ENCODE data around the gene C1orf52.

C1orf52 gene

DNA sequence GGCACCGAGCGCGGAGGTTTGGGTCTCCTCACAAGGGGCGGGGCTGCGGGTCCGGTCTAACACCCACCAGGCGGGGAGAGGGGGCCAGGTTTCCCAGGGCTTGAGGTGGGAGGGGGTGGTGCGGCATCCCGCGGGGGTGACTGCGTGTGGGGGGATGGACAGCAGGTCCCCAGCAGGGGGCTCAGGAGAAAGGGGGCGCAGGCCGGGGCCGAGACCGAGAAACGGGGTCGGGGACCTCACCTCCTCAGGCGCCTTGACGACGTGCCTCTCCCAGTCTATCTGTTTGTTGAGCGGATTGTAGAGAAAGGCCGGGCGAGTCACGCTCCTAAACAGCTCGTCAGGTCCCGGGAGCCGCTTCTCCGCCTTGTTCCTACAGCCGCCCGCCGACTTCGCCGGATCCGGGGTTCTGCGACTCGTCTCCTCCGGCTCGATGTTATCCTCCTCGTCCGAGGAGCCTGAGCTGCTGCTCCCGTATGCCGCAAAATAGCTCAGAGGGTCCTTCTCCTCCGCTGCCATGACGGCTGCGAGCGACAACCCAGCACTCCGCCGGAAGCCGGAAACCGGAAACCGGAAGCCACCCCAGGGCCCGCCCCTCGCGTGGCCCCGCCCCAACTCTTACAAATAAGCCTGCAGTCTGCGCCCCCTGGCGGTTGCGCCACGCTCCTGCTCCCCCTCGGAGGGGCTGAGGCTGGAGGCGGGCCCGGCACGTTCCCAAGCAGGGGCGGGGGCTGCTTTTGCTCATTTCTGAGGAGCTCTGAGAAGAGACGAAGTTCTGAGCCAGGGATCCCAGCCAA lies at the start of gene C1orf52:
C1orf52 (minus strand) TSS at position 545 of the 794 bp plus-strand sequence; CDS start at position 516, 29 bp downstream.
- DNase-seq (ENCODE audit: low read depth): peak; percentile 96

GRCh38 chr1:85308833-85309350 lies 49.4 kb upstream of the C1orf52 start:
- DNase-seq (ENCODE audit: low read depth): no peak

DNA sequence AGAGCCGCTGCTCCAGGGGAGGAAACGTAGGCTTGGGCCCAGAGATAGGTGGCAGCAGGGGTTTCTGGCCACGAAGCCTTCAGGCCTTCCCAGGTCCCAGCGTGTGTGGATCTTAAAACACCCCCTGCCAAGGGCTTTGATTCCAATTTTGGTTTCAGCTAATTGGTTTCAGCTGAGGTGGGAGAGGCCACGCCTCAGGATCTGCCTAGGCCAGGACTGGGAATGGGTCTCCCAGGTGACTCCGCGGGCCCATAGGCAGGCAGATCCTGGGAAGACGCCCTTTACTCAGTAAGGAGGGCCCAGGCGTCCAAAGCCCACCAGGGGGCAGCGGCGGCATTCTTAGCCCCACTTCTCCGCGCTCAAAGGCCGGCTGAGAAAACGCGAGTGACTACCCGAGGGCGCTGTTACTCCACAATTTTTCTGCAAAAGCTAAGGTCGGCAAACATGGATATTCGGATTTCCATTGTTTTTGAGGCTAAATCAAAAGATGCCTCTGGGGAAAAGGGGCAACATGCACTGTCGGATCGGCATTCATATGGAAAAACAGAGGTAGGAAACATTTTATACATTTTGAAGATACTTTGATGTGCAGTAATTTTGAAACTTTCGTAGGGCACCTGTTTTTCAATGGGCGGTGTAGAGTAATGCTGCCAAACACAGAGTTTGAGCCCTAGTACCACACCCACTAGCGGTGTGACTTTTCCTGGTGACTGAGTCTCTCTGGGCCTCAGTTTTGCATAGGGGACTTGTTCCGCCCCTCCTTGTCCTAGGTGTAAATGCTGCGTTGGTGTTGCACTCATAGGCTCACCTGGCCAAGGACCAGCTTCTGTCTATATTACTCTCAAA lies 48.7 kb upstream of the C1orf52 start:
- DNase-seq (ENCODE audit: low read depth): peak; percentile 46

DNA sequence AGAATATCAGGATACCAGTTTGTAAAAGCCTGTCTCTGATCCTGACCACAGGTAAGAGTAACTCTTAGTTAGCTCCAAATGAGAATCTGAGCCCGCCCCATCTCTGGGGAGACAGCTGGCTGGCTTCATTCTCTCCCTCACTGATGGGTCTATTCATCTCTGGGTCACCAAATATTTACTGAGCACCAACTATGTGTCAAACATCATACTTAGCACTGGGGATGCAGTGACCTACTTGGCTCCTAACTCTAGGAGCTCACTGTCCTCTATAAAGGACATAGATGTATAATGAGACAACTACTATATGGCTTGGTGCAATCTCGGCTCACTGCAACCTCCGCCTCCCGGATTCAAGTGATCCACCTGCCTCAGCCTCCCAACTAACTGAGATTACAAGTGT lies 46.8 kb upstream of the C1orf52 start:
- no peak for DNase-seq (ENCODE audit: low read depth)

DNA sequence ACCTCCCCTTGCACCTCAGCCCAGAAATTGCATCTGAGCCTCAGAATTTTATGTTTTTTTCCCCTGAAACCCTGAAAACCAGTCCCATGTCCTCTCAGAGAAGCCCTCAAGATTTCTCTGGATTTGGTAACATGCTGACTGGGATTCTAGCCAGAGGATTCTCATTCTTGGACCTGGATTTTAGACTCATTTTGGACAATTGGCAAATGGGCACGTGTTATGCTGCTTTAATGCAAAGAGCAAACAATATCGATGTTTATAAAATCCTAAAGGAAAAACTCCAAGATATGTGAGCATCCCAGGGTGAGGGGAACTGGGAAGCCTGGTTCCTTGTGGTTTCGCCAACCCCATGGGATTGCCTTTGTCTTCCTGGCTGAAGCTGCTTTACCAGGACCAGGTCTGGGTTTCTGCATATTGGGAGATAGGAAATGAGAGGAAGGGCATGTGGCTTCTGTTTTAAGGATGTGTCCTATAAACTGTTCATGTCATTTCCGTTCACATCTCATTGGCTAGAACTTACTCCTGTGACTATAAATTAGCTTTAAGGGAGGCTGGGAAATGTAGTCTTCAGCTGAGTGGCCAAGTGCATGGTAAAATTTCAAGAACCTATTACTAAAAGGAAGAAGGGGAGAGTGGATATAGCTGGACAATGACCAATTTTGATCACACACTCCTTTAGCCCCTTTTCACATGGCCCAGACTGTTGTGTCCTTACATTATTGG lies 44.1 kb upstream of the C1orf52 start:
- DNase-seq (ENCODE audit: low read depth): no peak

DNA sequence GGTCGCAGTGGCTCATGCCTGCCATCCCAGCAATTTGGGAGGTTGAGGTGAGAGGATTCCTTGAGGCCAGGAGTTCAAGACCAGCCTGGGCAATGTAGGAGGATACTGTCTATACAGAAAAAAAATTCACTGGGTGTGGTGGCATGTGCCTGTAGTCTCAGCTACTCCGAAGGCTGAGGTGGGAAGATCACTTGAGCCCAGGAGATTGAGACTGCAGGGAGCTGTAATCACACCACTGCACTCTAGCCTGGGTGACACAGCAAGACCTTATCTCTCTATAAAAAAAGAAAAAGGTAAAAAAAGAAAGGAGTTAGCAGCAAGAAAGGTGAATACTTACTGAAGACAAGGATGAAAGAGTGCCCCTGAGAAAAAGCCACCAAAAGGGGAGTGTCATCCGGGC lies 40.7 kb upstream of the C1orf52 start:
- no peak for DNase-seq (ENCODE audit: low read depth)

- peak; percentile 67 for DNase-seq (ENCODE audit: low read depth)
Measured at GRCh38 chr1:85297855-85298629, 38.6 kb upstream of the C1orf52 start.

GRCh38 chr1:85297538-85297854 lies 38.0 kb upstream of the C1orf52 start:
- DNase-seq (ENCODE audit: low read depth): no peak

GRCh38 chr1:85296980-85297379 lies 37.5 kb upstream of the C1orf52 start:
- DNase-seq (ENCODE audit: low read depth): no peak

DNA sequence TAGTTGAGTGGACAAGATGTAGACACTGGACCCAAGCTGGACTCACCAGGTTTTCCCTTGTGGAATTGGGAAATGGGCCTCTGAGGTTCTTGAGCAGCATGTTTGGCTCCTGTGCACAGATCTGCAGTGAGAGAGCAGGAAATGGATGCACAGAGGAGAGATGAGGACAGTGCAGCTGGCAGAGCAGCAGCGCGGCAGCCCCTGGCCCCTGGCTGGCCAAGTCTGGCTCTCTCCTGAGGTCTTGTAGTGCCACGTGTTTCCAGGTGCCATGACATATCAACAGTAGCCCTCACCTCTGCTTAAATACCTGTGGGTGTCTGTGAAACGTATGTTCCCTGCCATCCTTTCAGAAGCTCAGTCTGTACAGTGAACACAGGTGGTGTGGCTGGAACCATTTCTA lies 36.2 kb upstream of the C1orf52 start:
- DNase-seq (ENCODE audit: low read depth): no peak

- no peak for DNase-seq (ENCODE audit: low read depth)
Measured at GRCh38 chr1:85295006-85295431, 35.6 kb upstream of the C1orf52 start.

DNA sequence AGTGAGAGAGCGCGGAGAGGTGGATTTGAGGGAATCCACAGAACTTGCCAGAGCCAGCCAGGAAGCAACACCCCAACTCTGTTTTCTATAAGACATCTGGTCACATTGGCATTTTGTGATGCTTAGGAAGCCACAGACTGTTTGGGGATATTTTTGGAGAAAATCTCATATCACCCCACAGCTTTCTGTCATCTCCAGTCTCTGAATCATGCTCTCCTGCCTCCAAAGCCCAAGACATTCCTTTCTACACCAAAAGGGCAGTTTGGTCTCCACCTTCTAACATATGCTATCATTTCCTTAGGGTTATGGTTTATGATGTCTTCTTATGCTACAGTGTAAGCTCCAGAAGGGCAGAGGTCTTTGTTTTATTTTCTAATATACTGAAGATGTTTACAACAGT lies 31.4 kb upstream of the C1orf52 start:
- DNase-seq (ENCODE audit: low read depth): no peak

GRCh38 chr1:85289848-85290335 lies 30.4 kb upstream of the C1orf52 start:
- DNase-seq (ENCODE audit: low read depth): no peak

DNA sequence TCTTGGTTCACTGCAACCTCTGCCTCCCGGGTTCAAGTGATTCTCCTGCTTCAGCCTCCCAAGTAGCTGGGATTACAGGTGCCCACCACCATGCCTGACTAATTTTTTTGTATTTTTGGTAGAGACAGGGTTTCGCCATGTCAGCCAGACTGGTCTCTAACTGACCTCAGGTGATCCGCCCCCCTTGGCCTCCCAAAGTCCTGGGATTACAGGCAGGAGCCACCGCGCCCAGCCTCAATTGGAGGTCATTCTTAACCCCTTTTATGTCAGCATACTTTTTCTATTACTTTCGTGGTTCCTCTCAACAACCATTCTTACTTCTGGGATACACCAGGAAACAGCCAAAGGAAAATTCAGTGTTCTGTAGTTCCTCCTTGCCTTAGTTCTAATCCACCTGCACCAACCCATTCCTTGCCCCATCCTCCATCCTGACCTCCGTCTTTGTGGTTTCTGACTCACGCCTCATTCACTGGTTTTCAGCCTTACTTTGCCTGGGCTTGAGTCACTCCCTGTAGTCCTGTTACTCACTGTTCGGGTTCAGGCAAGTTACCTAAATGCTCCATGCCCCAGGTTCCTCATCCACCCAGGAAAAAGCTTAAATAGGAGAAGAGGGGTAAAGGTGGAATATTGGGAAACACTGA lies 29.9 kb upstream of the C1orf52 start:
- DNase-seq (ENCODE audit: low read depth): no peak

DNA sequence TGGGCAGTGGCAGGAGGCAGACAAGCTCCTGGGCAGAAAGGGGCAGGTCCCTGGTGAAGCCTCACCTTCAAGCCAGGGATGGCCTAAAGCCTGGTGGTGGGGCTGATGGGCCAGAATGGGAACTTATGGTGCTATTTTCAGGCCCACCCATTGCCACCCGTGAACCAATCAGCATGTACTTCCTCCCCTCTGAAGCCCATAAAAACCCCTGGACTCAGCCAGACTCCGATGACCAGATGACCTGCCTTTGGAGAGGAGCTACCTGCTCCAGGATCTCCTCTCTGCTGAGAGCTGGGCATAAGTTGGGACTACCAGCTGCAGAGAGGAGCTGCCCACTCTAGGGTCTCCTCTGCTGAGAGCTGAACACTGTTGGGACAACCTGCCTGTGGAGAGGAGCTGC lies 24.7 kb upstream of the C1orf52 start:
- DNase-seq (ENCODE audit: low read depth): no peak

DNA sequence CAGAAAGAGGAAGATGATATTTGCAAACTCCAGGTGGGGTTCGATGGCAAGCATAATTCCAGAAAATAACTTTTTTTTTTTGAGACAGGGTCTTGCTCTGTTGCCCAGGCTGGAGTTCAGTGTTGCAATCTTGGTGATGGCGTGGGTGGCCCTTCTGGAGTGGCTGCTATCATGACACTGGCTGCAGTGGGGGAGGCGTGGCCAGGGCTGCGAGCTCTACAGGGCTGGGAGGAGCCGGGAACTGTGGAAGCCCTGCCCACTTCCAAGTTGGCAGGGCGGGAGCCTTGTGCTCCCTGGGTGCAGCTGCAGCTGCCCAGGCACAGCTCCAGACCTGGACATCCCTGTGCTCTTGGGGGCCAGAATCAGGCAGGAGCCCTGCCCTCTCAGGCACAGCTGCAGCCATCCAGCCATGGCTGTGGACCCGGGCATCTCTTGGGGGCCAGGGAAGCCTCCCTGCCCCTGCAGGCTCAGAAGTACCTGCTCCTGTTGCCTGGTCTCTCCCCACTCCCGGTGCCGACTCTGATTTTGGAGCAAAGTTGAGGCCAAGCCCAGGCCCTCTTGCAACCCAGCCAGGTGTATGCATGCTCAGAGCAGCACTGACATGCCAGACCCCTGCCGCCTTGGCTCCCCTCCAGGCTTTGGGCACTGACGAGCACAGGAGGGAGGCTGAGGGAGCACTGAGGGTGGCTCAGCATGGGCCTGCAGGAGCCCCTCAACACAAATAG lies 24.2 kb upstream of the C1orf52 start:
- DNase-seq (ENCODE audit: low read depth): no peak

DNA sequence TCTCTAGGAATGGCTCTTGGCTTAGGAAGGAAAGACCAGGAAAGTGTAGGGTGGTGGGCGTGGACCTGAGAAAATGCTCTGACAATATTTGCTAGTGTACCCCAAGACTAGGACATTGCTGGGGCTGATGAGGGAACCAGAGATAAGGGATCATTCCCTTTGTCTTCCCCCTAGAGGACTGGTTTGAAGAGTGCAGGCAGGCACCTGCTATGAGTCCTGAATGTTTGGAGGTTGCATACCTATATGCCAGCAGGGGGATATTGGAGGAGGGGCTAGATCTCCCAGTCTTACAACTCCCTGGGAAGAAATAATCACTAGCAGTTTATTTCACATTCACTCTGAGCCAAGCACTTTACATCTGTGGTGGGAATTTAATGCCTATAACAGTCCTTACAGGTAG lies 23.0 kb upstream of the C1orf52 start:
- no peak for DNase-seq (ENCODE audit: low read depth)

- DNase-seq (ENCODE audit: low read depth): no peak
Measured at GRCh38 chr1:85280636-85281035, 21.2 kb upstream of the C1orf52 start.

GRCh38 chr1:85279458-85280080 lies 20.1 kb upstream of the C1orf52 start:
- DNase-seq (ENCODE audit: low read depth): no peak

- DNase-seq (ENCODE audit: low read depth): peak; percentile 32
Measured at GRCh38 chr1:85278853-85279314, 19.4 kb upstream of the C1orf52 start.

All from activated T-helper 9 cell treated with anti-CD3 and anti-CD28 coated beads, Interleukin-2, amount 50 U/mL, for 16 hours (primary cell).